ENCODE data around the gene ZBTB18. TPM values are rescaled to one million over a fixed set of nuclear protein-coding genes. Genes with fewer than 3 reads are reported as not detected.

Gene ZBTB18
- total RNA-seq, 1 experiment from 2014 or later, result 8.8 TPM

GRCh38 chr1:244100704-244101453, 49.8 kb downstream of the ZBTB18 start:
- peaks cover 4% of the 10 kb centered on the region for H3K27me3 Mint-ChIP-seq (ENCODE audit: insufficient read depth, unreplicated experiment)
- H3K36me3 Mint-ChIP-seq (ENCODE audit: insufficient read depth, unreplicated experiment), result no peaks in the 10 kb centered on the region
- H3K4me3 Mint-ChIP-seq (ENCODE audit: unreplicated experiment), result no peak overlapping the region
- intact Hi-C loops (cut with micrococcal nuclease; ENCODE audit: unreplicated experiment), result no loop called here
- Histone ChIP-seq H3K4me3 (ENCODE audit: low read depth, low read length) (no peak overlapping the region), H3K9me3 (no peaks in the 10 kb centered on the region), H3K4me1 (peaks cover 4% of the 10 kb centered on the region; the same call in 1 of the 2 replicates), H3K36me3 (ENCODE audit: control insufficient read depth, insufficient read depth, low read length) (no peaks in the 10 kb centered on the region), H3K27me3 (replicated peaks; ENCODE audit: control insufficient read depth, insufficient read depth, low read length) (no peaks in the 10 kb centered on the region)
- no peak for DNase-seq
- ChIA-PET POLR2A (no interaction called here), CTCF (no interaction called here)
- no TSS peak for BruUV-seq (replicated peaks)
- no peak overlapping the region for H3K27ac Mint-ChIP-seq (ENCODE audit: unreplicated experiment)
- no peak for TF ChIP-seq CTCF (IDR thresholded peaks at IDR 0.05; ENCODE audit: insufficient read depth in 1 of 2, low read depth in 1 of 2, low read length in 1 of 2, severe bottlenecking in 1 of 2, unreplicated experiment in 1 of 2)
- peaks cover 10% of the 10 kb centered on the region for H3K9me3 Mint-ChIP-seq (ENCODE audit: unreplicated experiment)
- peaks cover 7% of the 10 kb centered on the region for H3K4me1 Mint-ChIP-seq (ENCODE audit: low read depth, unreplicated experiment)

- intact Hi-C loops (cut with micrococcal nuclease; ENCODE audit: unreplicated experiment), result no loop called here
- no peak overlapping the region for H3K4me3 ChIP-seq (ENCODE audit: low read depth, low read length)
- no peak for TF ChIP-seq CTCF (IDR thresholded peaks at IDR 0.05; ENCODE audit: insufficient read depth in 1 of 2, low read depth in 1 of 2, low read length in 1 of 2, severe bottlenecking in 1 of 2, unreplicated experiment in 1 of 2)
- peaks cover 7% of the 10 kb centered on the region for H3K4me1 Mint-ChIP-seq (ENCODE audit: low read depth, unreplicated experiment)
- no peaks in the 10 kb centered on the region for H3K36me3 Mint-ChIP-seq (ENCODE audit: insufficient read depth, unreplicated experiment)
- H3K27me3 ChIP-seq (replicated peaks; ENCODE audit: control insufficient read depth, insufficient read depth, low read length), result no peaks in the 10 kb centered on the region
- H3K36me3 ChIP-seq (ENCODE audit: control insufficient read depth, insufficient read depth, low read length), result no peaks in the 10 kb centered on the region
- H3K9me3 ChIP-seq, result no peaks in the 10 kb centered on the region
- H3K9me3 Mint-ChIP-seq (ENCODE audit: unreplicated experiment), result peaks cover 10% of the 10 kb centered on the region
- CTCF ChIA-PET, result interaction anchor here (0.6 kb wide), 2 partner anchors 35 to 93 kb away, joined by 3 read pairs; no protein-coding TSS in a partner anchor
- POLR2A ChIA-PET, result no interaction called here
- H3K4me3 Mint-ChIP-seq (ENCODE audit: unreplicated experiment), result no peak overlapping the region
- H3K4me1 ChIP-seq, result peaks cover 4% of the 10 kb centered on the region; the same call in 1 of the 2 replicates
- no TSS peak for BruUV-seq (replicated peaks)
- no peak for DNase-seq
- no peak overlapping the region for H3K27ac Mint-ChIP-seq (ENCODE audit: unreplicated experiment)
- peaks cover 5% of the 10 kb centered on the region for H3K27me3 Mint-ChIP-seq (ENCODE audit: insufficient read depth, unreplicated experiment)
Measured at GRCh38 chr1:244102046-244102445, 51.0 kb downstream of the ZBTB18 start.

GRCh38 chr1:244102468-244102867, 51.4 kb downstream of the ZBTB18 start:
- no peaks in the 10 kb centered on the region for H3K27me3 ChIP-seq (replicated peaks; ENCODE audit: control insufficient read depth, insufficient read depth, low read length)
- H3K36me3 ChIP-seq (ENCODE audit: control insufficient read depth, insufficient read depth, low read length), result no peaks in the 10 kb centered on the region
- H3K4me3 ChIP-seq (ENCODE audit: low read depth, low read length), result no peak overlapping the region
- Mint-ChIP-seq H3K27me3 (ENCODE audit: insufficient read depth, unreplicated experiment) (peaks cover 5% of the 10 kb centered on the region), H3K4me3 (ENCODE audit: unreplicated experiment) (no peak overlapping the region), H3K27ac (ENCODE audit: unreplicated experiment) (no peak overlapping the region), H3K36me3 (ENCODE audit: insufficient read depth, unreplicated experiment) (no peaks in the 10 kb centered on the region), H3K9me3 (ENCODE audit: unreplicated experiment) (peaks cover 10% of the 10 kb centered on the region), H3K4me1 (ENCODE audit: low read depth, unreplicated experiment) (peaks cover 7% of the 10 kb centered on the region)
- no TSS peak for BruUV-seq (replicated peaks)
- peaks cover 4% of the 10 kb centered on the region; the same call in 1 of the 2 replicates for H3K4me1 ChIP-seq
- no peak for DNase-seq
- ChIA-PET CTCF (interaction anchor here (0.6 kb wide), 2 partner anchors 36 to 92 kb away, joined by 3 read pairs; no protein-coding TSS in a partner anchor), POLR2A (no interaction called here)
- TF ChIP-seq CTCF (IDR thresholded peaks at IDR 0.05; ENCODE audit: insufficient read depth in 1 of 2, low read depth in 1 of 2, low read length in 1 of 2, severe bottlenecking in 1 of 2, unreplicated experiment in 1 of 2), result no peak
- intact Hi-C loops (cut with micrococcal nuclease; ENCODE audit: unreplicated experiment), result no loop called here
- no peaks in the 10 kb centered on the region for H3K9me3 ChIP-seq

Data from Caco-2 (cell line).